K562 (cell line): ENCODE data around the gene ZCCHC14. TPM values are rescaled to one million over a fixed set of nuclear protein-coding genes. Genes with fewer than 3 reads are reported as not detected.
"Not testable (repeated sequence)": the region's sequence is repeated elsewhere in the genome, so short reads cannot be mapped to it uniquely, and the experiment has no call there.

Experiments
- ATAC-seq: fragments of 200-7000 bp; cut with Tn5 transposase; 3 replicates; pipeline ENCODE4 v1.9.1; 2020; ENCODE audit warnings: moderate library complexity
- BruUV-seq: library from RNA; stranded (reverse); fragments of 400-500 nt; replicated peaks from 2 replicates; lab custom pipeline; 2021; lab: Mats Ljungman, UMichigan
- CTCF ChIA-PET: fragments of 300-600 bp; formaldehyde crosslinking; extraction: SDS; loops from one replicate; lab custom pipeline; 2021; ENCODE audit warnings: low intra/inter-chr PET ratio; lab: Yijun Ruan, JAX
- POLR2A ChIA-PET: fragments of 300-600, 350-650 bp; sonication (Branson Sonifier 250); formaldehyde crosslinking; extraction: SDS; loops from one replicate; lab custom pipeline; 2021; ENCODE audit warnings: antibody characterized with exemption, inconsistent platforms; lab: Yijun Ruan, JAX
- DNase-seq, 4 experiments: peaks; one replicate each; pipeline versions ENCODE4 v3.0.0 to v3.0.0-alpha.2; 2011 to 2018; ENCODE audit warnings: low spot score in 3 of 4, mixed read lengths in 3 of 4; ENCODE audit errors: extremely low read depth in 1 of 4
- FAIRE-seq: peaks from 2 replicates; lab custom pipeline; 2011; peaks lifted over from hg19 to GRCh38; lab: Jason Lieb, UNC
- H2AFZ ChIP-seq: 2 replicates; pipeline ENCODE4 v1.6.0; 2011; ENCODE audit warnings: low read depth, low read length, control low read depth, inconsistent platforms
- H3K27ac ChIP-seq: fragments of 200-600 bp; 3 replicates; pipeline ENCODE4 v1.8.0; 2011; ENCODE audit warnings: low read depth, mild to moderate bottlenecking, control low read depth, inconsistent platforms, low read length, moderate library complexity, mixed read lengths; ENCODE audit errors: extremely low read depth
- H3K27me3 ChIP-seq, 2 experiments: fragments of 300-600 bp in 1 of 2; 2 replicates in 1 of 2; 3 replicates in 1 of 2; pipeline versions ENCODE4 v1.6.0 to v1.8.0; 2011; ENCODE audit warnings: inconsistent platforms in 2 of 2, low read length in 2 of 2, mild to moderate bottlenecking in 1 of 2, mixed read lengths in 1 of 2, moderate library complexity in 1 of 2; ENCODE audit not compliant: control insufficient read depth in 2 of 2, insufficient read depth in 2 of 2
- H3K36me3 ChIP-seq: fragments of 300-600 bp; 3 replicates; pipeline ENCODE4 v1.8.0; 2011; ENCODE audit warnings: mild to moderate bottlenecking, low read length, inconsistent platforms; ENCODE audit not compliant: control insufficient read depth, insufficient read depth
- H3K4me1 ChIP-seq, 2 experiments: fragments of 200-600 bp in 1 of 2; replicated peaks in 1 of 2; 2 replicates in 1 of 2; 3 replicates in 1 of 2; pipeline versions ENCODE4 v1.5.1 to v1.8.0; 2011; ENCODE audit warnings: inconsistent platforms in 2 of 2, low read length in 2 of 2, mild to moderate bottlenecking in 1 of 2, mixed read lengths in 1 of 2, moderate library complexity in 1 of 2; ENCODE audit not compliant: control insufficient read depth in 2 of 2, insufficient read depth in 2 of 2
- H3K4me2 ChIP-seq: 2 replicates; pipeline ENCODE4 v1.6.1; 2011; ENCODE audit warnings: low read length, control low read depth, inconsistent platforms, mixed read lengths; ENCODE audit not compliant: insufficient read depth
- H3K4me3 ChIP-seq: fragments of 200-600 bp; sonication (generic), shearing (Covaris generic); 2 replicates; pipeline ENCODE4 v1.5.1; 2016; ENCODE audit warnings: control low read depth, inconsistent platforms
- H3K79me2 ChIP-seq: fragments of 200-600 bp; 3 replicates; pipeline ENCODE4 v1.8.0; 2011; ENCODE audit warnings: low read length, inconsistent platforms; ENCODE audit not compliant: control insufficient read depth, insufficient read depth
- H3K9ac ChIP-seq, 2 experiments: 2 replicates each; pipeline versions ENCODE4 v1.6.0 to v1.6.1; 2011; ENCODE audit warnings: low read depth in 2 of 2, low read length in 2 of 2, control low read depth in 1 of 2, inconsistent platforms in 1 of 2, mild to moderate bottlenecking in 1 of 2, mixed read lengths in 1 of 2; ENCODE audit not compliant: insufficient read depth in 1 of 2
- H3K9me1 ChIP-seq: one replicate; pipeline ENCODE4 v1.6.0; 2011; ENCODE audit warnings: inconsistent platforms, mild to moderate bottlenecking, low read length, moderate library complexity; ENCODE audit not compliant: control insufficient read depth, insufficient read depth
- H3K9me3 ChIP-seq: replicated peaks from 2 replicates; pipeline ENCODE4 v1.5.1; 2011; ENCODE audit warnings: low read depth, low read length, inconsistent platforms; ENCODE audit not compliant: control insufficient read depth, insufficient read depth
- H4K20me1 ChIP-seq: replicated peaks from 2 replicates; pipeline ENCODE4 v1.6.1; 2011; ENCODE audit warnings: low read length, inconsistent platforms, mixed read lengths; ENCODE audit not compliant: control insufficient read depth, insufficient read depth
- BHLHE40 ChIP-seq: IDR thresholded peaks from 2 replicates; pipeline ENCODE4 v1.6.1; 2011; ENCODE audit warnings: low read length, improper control_type of control experiment
- ESRRA ChIP-seq: fragments of 450-650 bp; IDR thresholded peaks from 2 replicates; pipeline ENCODE4 v1.6.1; 2014; ENCODE audit warnings: low read depth, mild to moderate bottlenecking, moderate library complexity, borderline replicate concordance
- FOXA3 ChIP-seq, 2 experiments: fragments of 450-650 bp in 1 of 2; sonication (generic) in 1 of 2; formaldehyde crosslinking; IDR thresholded peaks in 1 of 2; conservative IDR thresholded peaks in 1 of 2; 2 replicates each; pipeline versions ENCODE4 v1.4.0 to v1.8.0; 2020 to 2022; ENCODE audit warnings: mild to moderate bottlenecking in 2 of 2, missing genetic modification reagents in 1 of 2
- FOXK2 ChIP-seq, 2 experiments: fragments of 450-650 bp; IDR thresholded peaks in 1 of 2; conservative IDR thresholded peaks in 1 of 2; 2 replicates each; pipeline ENCODE4 v1.6.1; 2016; ENCODE audit warnings: low read depth in 2 of 2, mild to moderate bottlenecking in 1 of 2
- NR2C1 ChIP-seq, 2 experiments: fragments of 450-650 bp; IDR thresholded peaks; 2 replicates each; pipeline ENCODE4 v1.6.1; 2017; ENCODE audit warnings: mild to moderate bottlenecking in 2 of 2, antibody characterized with exemption in 1 of 2, inconsistent platforms in 1 of 2, missing compliant biosample characterization in 1 of 2, missing genetic modification characterization in 1 of 2
- NR2C2 ChIP-seq, 2 experiments: fragments of 200-800 bp in 1 of 2; sonication (Bioruptor generic) in 1 of 2; sonication (generic) in 1 of 2; formaldehyde crosslinking in 1 of 2; IDR thresholded peaks; 2 replicates each; pipeline versions ENCODE4 v1.6.1 to v1.8.0; 2016 to 2022; ENCODE audit warnings: mild to moderate bottlenecking in 1 of 2, missing compliant biosample characterization in 1 of 2, missing genetic modification characterization in 1 of 2, missing genetic modification reagents in 1 of 2
- SUPT5H ChIP-seq: fragments of 450-650 bp; IDR thresholded peaks from 2 replicates; pipeline ENCODE4 v1.6.1; 2016
- ZNF12 ChIP-seq: sonication (generic); formaldehyde crosslinking; IDR thresholded peaks from 2 replicates; pipeline ENCODE4 v1.4.0; 2020; ENCODE audit warnings: mild to moderate bottlenecking, missing genetic modification reagents
- WGBS: fragments of 100-300 bp; shearing (Covaris generic); methylation state at CpG from one replicate; pipeline ENCODE4 v1.1.6; 2016; ENCODE audit warnings: low coverage, mixed read lengths; ENCODE audit not compliant: insufficient coverage; ENCODE audit errors: missing lambda C conversion rate; 5-methylcytosine and 5-hydroxymethylcytosine counted together
- in situ Hi-C: fragments of 300-500 bp; cut with MboI; formaldehyde crosslinking; loops from 4 replicates; pipeline ENCODE4 v1.15.0; 2018; ENCODE audit warnings: inconsistent platforms, mixed read lengths
- intact Hi-C: fragments of 100-400 bp; cut with micrococcal nuclease; formaldehyde crosslinking; loops from 2 replicates; pipeline ENCODE4 v1.14.2; 2022
- polyA plus RNA-seq, 8 experiments: library from polyadenylated mRNA; depleted of rRNA in 4 of 8; stranded (reverse) in 5 of 8; unstranded in 3 of 8; fragments of >200 nt; fragmentation: Nextera tagmentation in 2 of 8; fragmentation: Illumina TruSeq in 1 of 8; extraction: Ambion mirVana in 2 of 8; extraction: Trizol in 1 of 8; gene quantifications; 2 replicates each; pipeline versions ENCODE4 v1.2.1 to v1.2.3, GENCODE V29; 2011 to 2014; ENCODE audit warnings: inconsistent platforms in 1 of 8, missing spikeins in 1 of 8
- total RNA-seq, 7 experiments: library from RNA; depleted of rRNA in 6 of 7; stranded (reverse); fragments of >200 nt in 6 of 7; fragmentation: Illumina TruSeq in 2 of 7; extraction: Trizol in 2 of 7; gene quantifications; 2 replicates each; pipeline versions ENCODE4 v1.2.1 to v1.2.3, GENCODE V29; 2011 to 2021; ENCODE audit warnings: low replicate concordance in 1 of 7

The ZCCHC14 gene
- total and polyA plus RNA-seq, 9 of the 15 experiments (the other 6 are each of a cell fraction or from before 2014, with no cell fraction given), result 1.5 to 12.4 (median 2.9) TPM

GRCh38 chr16:87380403-87380802 is 112.4 kb downstream of the ZCCHC14 start:
- Histone ChIP-seq H3K9ac (no peak overlapping the region), H3K36me3 (peaks cover 26% of the 10 kb centered on the region; the same call in 2 of the 3 replicates), H3K27ac (no peak overlapping the region), H2AFZ (no peak overlapping the region), H3K4me1 (peaks cover 37 to 43% of the 10 kb centered on the region in 2 experiments), H3K27me3 (no peaks in the 10 kb centered on the region), H3K9me1 (no peaks in the 10 kb centered on the region), H3K4me2 (peak overlapping the region; percentile 9; the same call in 1 of the 2 replicates), H4K20me1 (peaks cover 4% of the 10 kb centered on the region; the same call in 1 of the 2 replicates), H3K9me3 (no peaks in the 10 kb centered on the region), H3K4me3 (no peak overlapping the region), H3K79me2 (peaks cover 80% of the 10 kb centered on the region)
- WGBS, result 84% methylated on average over 9 of the region's 10 CpGs
- no peak for FAIRE-seq
- TF ChIP-seq ESRRA (no peak), ZNF12 (CRISPR knock-in tag) (no peak), SUPT5H (no peak)
- ATAC-seq, result no peak
- intact Hi-C loops (no loop called here), in situ Hi-C loops (no loop called here)
- DNase-seq, result no peak
- BruUV-seq, result no TSS peak
- CTCF ChIA-PET, result no interaction called here
- POLR2A ChIA-PET, result interaction anchor here (1.2 to 6.1 kb wide), 3 partner anchors 12 to 16 kb away, joined by 3 to 43 read pairs (median 5); partner anchors contain the start of gene MAP1LC3B

- intact Hi-C loops; H3K9me1 ChIP-seq; H3K27ac ChIP-seq; H3K9me3 ChIP-seq; ATAC-seq; H2AFZ ChIP-seq; FAIRE-seq; H4K20me1 ChIP-seq; H3K27me3 ChIP-seq; CTCF ChIA-PET; H3K9ac ChIP-seq; H3K4me3 ChIP-seq; in situ Hi-C loops; BruUV-seq; H3K4me2 ChIP-seq; TF ChIP-seq NR2C2 (CRISPR knock-in tag; IDR thresholded peaks at IDR 0.05): not testable (repeated sequence)
- H3K36me3 ChIP-seq, result peaks cover 28% of the 10 kb centered on the region; the same call in 2 of the 3 replicates
- peak in 1 of 4 experiments; percentile 4 for DNase-seq
- POLR2A ChIA-PET, result interaction anchor here (1.3 to 6.1 kb wide), 2 partner anchors 11 to 15 kb away, joined by 3 to 43 read pairs; partner anchors contain the start of gene MAP1LC3B
- 81% methylated on average over 3 of the region's 3 CpGs for WGBS
- peaks cover 36 to 37% of the 10 kb centered on the region in 2 experiments for H3K4me1 ChIP-seq
- peaks cover 87% of the 10 kb centered on the region for H3K79me2 ChIP-seq
- 0 out of 2 replicates have a peak, but pooled peaks have one; percentile 25 for TF ChIP-seq BHLHE40
- TF ChIP-seq NR2C1 (IDR thresholded peaks at IDR 0.05), result peak; percentile 86
- peak; percentile 78 for TF ChIP-seq NR2C1 (tag; IDR thresholded peaks at IDR 0.05)
- TF ChIP-seq NR2C2 (tag; IDR thresholded peaks at IDR 0.05), result peak; percentile 54; the same call in 1 of the 2 replicates
- TF ChIP-seq FOXK2 (conservative IDR thresholded peaks at IDR 0.05 in 1 of 2, IDR thresholded peaks at IDR 0.05 in 1 of 2; ENCODE audit: low read depth in 2 of 2), result peak in 1 of 2 experiments; percentile 47; a peak in 1 of 4 replicates
- peak in 1 of 2 experiments; percentile 81; a peak in 2 of 4 replicates for TF ChIP-seq FOXA3 (CRISPR knock-in tag; conservative IDR thresholded peaks at IDR 0.05 in 1 of 2, IDR thresholded peaks at IDR 0.05 in 1 of 2)
Measured at GRCh38 chr16:87379312-87379752, 113.5 kb downstream of the ZCCHC14 start.
